ENCODE results near the gene KRTCAP2. TPM values are rescaled to one million over a fixed set of nuclear protein-coding genes. Genes with fewer than 3 reads are reported as not detected.
A peak's percentile ranks its signal among the peaks of the same experiment; 100 is the strongest.

The KRTCAP2 gene
- total and polyA plus RNA-seq, 10 of the 15 experiments (the other 5 are each of a cell fraction or from before 2014, with no cell fraction given) = 61.3 to 238 (median 141) TPM

GRCh38 chr1:155135415-155136028 lies 37.6 kb downstream of the KRTCAP2 start, which contains the start of gene SLC50A1 (continued):
- no peak for TF ChIP-seq ZBTB11 (CRISPR knock-in tag; IDR thresholded peaks at IDR 0.05)
- TF ChIP-seq FOXK2 (IDR thresholded peaks at IDR 0.05) = no peak
- no peak for TF ChIP-seq RELA (IDR thresholded peaks at IDR 0.05; ENCODE audit: borderline replicate concordance, partially characterized antibody)
- no peak for TF ChIP-seq E2F4 (IDR thresholded peaks at IDR 0.05; ENCODE audit: low read depth, low read length)
- TF ChIP-seq HSF1 (IDR thresholded peaks at IDR 0.05; ENCODE audit: low read depth, low read length) = no peak
- no peak for TF ChIP-seq ZNF622 (IDR thresholded peaks at IDR 0.05)
- TF ChIP-seq ZNF207 (IDR thresholded peaks at IDR 0.05; ENCODE audit: borderline replicate concordance) = no peak
- TF ChIP-seq CHD2 (IDR thresholded peaks at IDR 0.05; ENCODE audit: borderline replicate concordance, low read depth, low read length) = no peak
- TF ChIP-seq TARDBP (IDR thresholded peaks at IDR 0.05; ENCODE audit: borderline replicate concordance) = no peak
- no peak for TF ChIP-seq ZBED1 (IDR thresholded peaks at IDR 0.05; ENCODE audit: borderline replicate concordance)
- no peak; the same call in none of the 2 replicates for TF ChIP-seq GATAD2B (conservative IDR thresholded peaks at IDR 0.05; ENCODE audit: low read depth)
- TF ChIP-seq GABPA (IDR thresholded peaks at IDR 0.05; ENCODE audit: low read depth) = peak; percentile 83
- TF ChIP-seq NFYA (IDR thresholded peaks at IDR 0.05; ENCODE audit: borderline replicate concordance, low read depth, low read length) = no peak
- TF ChIP-seq ZNF24 (IDR thresholded peaks at IDR 0.05) = no peak
- no peak for TF ChIP-seq FOXM1 (IDR thresholded peaks at IDR 0.05; ENCODE audit: low read depth, low read length)
- no peak for TF ChIP-seq CHD1 (IDR thresholded peaks at IDR 0.05; ENCODE audit: low read depth, low read length)
- TF ChIP-seq ZNF274 (IDR thresholded peaks at IDR 0.05; ENCODE audit: insufficient read depth, insufficient read length) = no peak
- no peak for TF ChIP-seq IRF4 (IDR thresholded peaks at IDR 0.05; ENCODE audit: low read depth, low read length)
- TF ChIP-seq ZBTB40 (IDR thresholded peaks at IDR 0.05; ENCODE audit: borderline replicate concordance) = peak; percentile 86
- no peak for TF ChIP-seq PKNOX1 (IDR thresholded peaks at IDR 0.05)

Measured in GM12878 (cell line).